ENCODE measurements around the gene HTRA2.

GRCh38 chr2:74527741-74528140 is 2.0 kb upstream of the HTRA2 start:
- no peak for TF ChIP-seq CTCF (IDR thresholded peaks at IDR 0.05 in 4 of 5, conservative IDR thresholded peaks at IDR 0.05 in 1 of 5)
- no peak for TF ChIP-seq POLR2A (IDR thresholded peaks at IDR 0.05)
